GM19351 (cell line): ENCODE results near the gene AMOTL1.

Experiments
- ATAC-seq: cut with Tn5 transposase; IDR thresholded peaks from one replicate; pipeline ENCODE4 v1.9.1; 2021; ENCODE audit warnings: mild to moderate bottlenecking, moderate library complexity; ENCODE audit not compliant: unreplicated experiment

Gene AMOTL1

GRCh38 chr11:94767701-94768601, at the start of gene AMOTL1:
Gene AMOTL1 (plus strand): TSS chr11:94768356. CDS start chr11:94768512, 156 bp downstream.
- ATAC-seq = peak; percentile 58

- ATAC-seq = no peak
These were observed 48.3 kb upstream of the AMOTL1 start for GRCh38 chr11:94719876-94720275.

- no peak for ATAC-seq
These were observed 46.4 kb upstream of the AMOTL1 start for GRCh38 chr11:94721565-94722292.

GRCh38 chr11:94722735-94723134, 45.4 kb upstream of the AMOTL1 start:
- no peak for ATAC-seq

- ATAC-seq = no peak
These were observed 43.1 kb upstream of the AMOTL1 start for GRCh38 chr11:94725097-94725496.

- ATAC-seq = no peak
These were observed 40.3 kb upstream of the AMOTL1 start for GRCh38 chr11:94727819-94728218.

- ATAC-seq = no peak
These were observed 39.6 kb upstream of the AMOTL1 start for GRCh38 chr11:94728541-94728940.

- no peak for ATAC-seq
These were observed 39.0 kb upstream of the AMOTL1 start for GRCh38 chr11:94728966-94729751.

- no peak for ATAC-seq
These were observed 38.0 kb upstream of the AMOTL1 start for GRCh38 chr11:94730153-94730552.

- no peak for ATAC-seq
These were observed 36.1 kb upstream of the AMOTL1 start for GRCh38 chr11:94731880-94732601.

- no peak for ATAC-seq
These were observed 35.4 kb upstream of the AMOTL1 start for GRCh38 chr11:94732617-94733281.

GRCh38 chr11:94734563-94735275, 33.4 kb upstream of the AMOTL1 start:
- no peak for ATAC-seq

- no peak for ATAC-seq
These were observed 32.2 kb upstream of the AMOTL1 start for GRCh38 chr11:94735907-94736306.

- ATAC-seq = no peak
These were observed 31.0 kb upstream of the AMOTL1 start for GRCh38 chr11:94737171-94737611.

- ATAC-seq = no peak
These were observed 29.4 kb upstream of the AMOTL1 start for GRCh38 chr11:94738746-94739145.

GRCh38 chr11:94739331-94739730, 28.8 kb upstream of the AMOTL1 start:
- no peak for ATAC-seq

- ATAC-seq = peak; percentile 7
These were observed 27.8 kb upstream of the AMOTL1 start for GRCh38 chr11:94740083-94741021.

- peak; percentile 55 for ATAC-seq
These were observed 27.0 kb upstream of the AMOTL1 start for GRCh38 chr11:94741022-94741679.
